Endodermal cell (in vitro differentiated cells): ENCODE measurements around the gene INCENP. TPM values are rescaled to one million over a fixed set of nuclear protein-coding genes. Genes with fewer than 3 reads are reported as not detected.

ENCODE experiments used
- DNase-seq: peaks from one replicate; pipeline ENCODE4 v3.0.0-alpha.2; 2017
- H3K27ac ChIP-seq: 2 replicates; pipeline ENCODE4 v1.5.1; 2013; ENCODE audit warnings: mild to moderate bottlenecking, low read depth, low read length, moderate library complexity
- H3K27me3 ChIP-seq: 2 replicates; pipeline ENCODE4 v1.6.1; 2013; ENCODE audit warnings: mild to moderate bottlenecking, low read length, moderate library complexity; ENCODE audit not compliant: insufficient read depth, control insufficient read depth, poor library complexity, severe bottlenecking
- H3K36me3 ChIP-seq: 2 replicates; pipeline ENCODE4 v1.7.0; 2013; ENCODE audit warnings: mild to moderate bottlenecking, low read length, moderate library complexity; ENCODE audit not compliant: control insufficient read depth, insufficient read depth
- H3K4me1 ChIP-seq: one replicate; pipeline ENCODE4 v1.7.0; 2013; ENCODE audit warnings: low read length; ENCODE audit not compliant: control insufficient read depth, insufficient read depth
- H3K4me3 ChIP-seq: 2 replicates; pipeline ENCODE4 v1.5.1; 2013; ENCODE audit warnings: mild to moderate bottlenecking, low read length, moderate library complexity
- H3K9ac ChIP-seq: 2 replicates; pipeline ENCODE4 v1.6.1; 2013; ENCODE audit warnings: mild to moderate bottlenecking, low read length, moderate library complexity; ENCODE audit not compliant: poor library complexity, severe bottlenecking; ENCODE audit errors: extremely low read depth
- H3K9me3 ChIP-seq: 2 replicates; pipeline ENCODE4 v1.6.1; 2013; ENCODE audit warnings: mild to moderate bottlenecking, low read length, moderate library complexity; ENCODE audit not compliant: control insufficient read depth
- H3K27ac Mint-ChIP-seq: 2 replicates; pipeline ENCODE4 v1.8.0; 2020; ENCODE audit warnings: mixed read lengths
- H3K27me3 Mint-ChIP-seq: 2 replicates; pipeline ENCODE4 v1.8.0; 2021; ENCODE audit warnings: mild to moderate bottlenecking, mixed read lengths; ENCODE audit not compliant: insufficient read depth
- H3K36me3 Mint-ChIP-seq: 2 replicates; pipeline ENCODE4 v1.8.0; 2020; ENCODE audit warnings: low read depth, mixed read lengths
- H3K4me1 Mint-ChIP-seq: 2 replicates; pipeline ENCODE4 v1.8.0; 2020; ENCODE audit warnings: mixed read lengths
- H3K4me3 Mint-ChIP-seq: 2 replicates; pipeline ENCODE4 v1.8.0; 2020; ENCODE audit warnings: mild to moderate bottlenecking, moderate library complexity, mixed read lengths
- H3K9me3 Mint-ChIP-seq: 2 replicates; pipeline ENCODE4 v1.8.0; 2020; ENCODE audit warnings: mild to moderate bottlenecking, mixed read lengths
- CTCF ChIP-seq: fragments of 200-600 bp; sonication (generic); conservative IDR thresholded peaks from 2 replicates; pipeline ENCODE4 v1.5.0; 2021; ENCODE audit warnings: antibody characterized with exemption, mild to moderate bottlenecking
- WGBS, 2 experiments: methylation state at CpG; one replicate each; pipeline versions ENCODE4 v1.1.5 to v1.1.7; 2013; ENCODE audit warnings: missing lambda C conversion rate in 2 of 2, mixed read lengths in 1 of 2; ENCODE audit not compliant: insufficient coverage in 1 of 2, insufficient read length in 1 of 2; 5-methylcytosine and 5-hydroxymethylcytosine counted together
- total RNA-seq, 2 donors: library from RNA; stranded (reverse); fragmentation: NEBNext Ultra II Directional in 1 of 2; extraction: Animal tissue kit (Norgen Biotek cat#: 25700) in 1 of 2; gene quantifications; 2 replicates in 1 of 2; 3 replicates in 1 of 2; pipeline ENCODE4 v1.2.1, GENCODE V29; 2021

INCENP gene
- total RNA-seq, 2 donors from 2014 or later = 58.1 to 115 TPM

- H3K9me3 ChIP-seq = no peaks in the 10 kb centered on the region
- Mint-ChIP-seq H3K36me3 (no peaks in the 10 kb centered on the region), H3K4me3 (no peak overlapping the region), H3K27ac (no peak overlapping the region), H3K27me3 (peaks cover 3% of the 10 kb centered on the region), H3K9me3 (no peaks in the 10 kb centered on the region), H3K4me1 (no peaks in the 10 kb centered on the region)
- H3K36me3 ChIP-seq = no peaks in the 10 kb centered on the region
- H3K4me1 ChIP-seq = no peaks in the 10 kb centered on the region
- H3K27me3 ChIP-seq = peaks cover 12% of the 10 kb centered on the region
- no peak for TF ChIP-seq CTCF
- 85 to 88% methylated on average over 2 of the region's 2 CpGs for WGBS, 2 experiments
- no peak overlapping the region for H3K9ac ChIP-seq
- no peak overlapping the region for H3K27ac ChIP-seq
- no peak for DNase-seq
- no peak overlapping the region for H3K4me3 ChIP-seq
These were observed 57.3 kb downstream of the INCENP start for GRCh38 chr11:62181097-62181496.

GRCh38 chr11:62182147-62182891, 58.5 kb downstream of the INCENP start:
- Mint-ChIP-seq H3K27ac (no peak overlapping the region), H3K36me3 (no peaks in the 10 kb centered on the region), H3K4me1 (no peaks in the 10 kb centered on the region), H3K4me3 (no peak overlapping the region), H3K9me3 (no peaks in the 10 kb centered on the region), H3K27me3 (peaks cover 3% of the 10 kb centered on the region)
- H3K4me3 ChIP-seq = no peak overlapping the region
- H3K27ac ChIP-seq = no peak overlapping the region
- H3K9me3 ChIP-seq = no peaks in the 10 kb centered on the region
- DNase-seq = no peak
- 81 to 90% methylated on average over 6 to 8 of the region's 8 CpGs for WGBS, 2 experiments
- peaks cover 12% of the 10 kb centered on the region for H3K27me3 ChIP-seq
- no peaks in the 10 kb centered on the region for H3K4me1 ChIP-seq
- no peak overlapping the region for H3K9ac ChIP-seq
- no peak for TF ChIP-seq CTCF
- H3K36me3 ChIP-seq = no peaks in the 10 kb centered on the region

- DNase-seq = peak; percentile 47
- Histone ChIP-seq H3K9ac (no peak overlapping the region), H3K27me3 (peaks cover 2% of the 10 kb centered on the region), H3K4me1 (no peaks in the 10 kb centered on the region), H3K36me3 (no peaks in the 10 kb centered on the region), H3K9me3 (no peaks in the 10 kb centered on the region), H3K27ac (no peak overlapping the region), H3K4me3 (no peak overlapping the region)
- no peak overlapping the region for H3K4me3 Mint-ChIP-seq
- peaks cover 7% of the 10 kb centered on the region for H3K27me3 Mint-ChIP-seq
- TF ChIP-seq CTCF = no peak
- H3K36me3 Mint-ChIP-seq = no peaks in the 10 kb centered on the region
- no peak overlapping the region for H3K27ac Mint-ChIP-seq
- WGBS, 2 experiments = 85% methylated on average over 2 of the region's 2 CpGs; no CpG with 5 or more reads in 1 of the 2 experiments
- no peaks in the 10 kb centered on the region for H3K4me1 Mint-ChIP-seq
- H3K9me3 Mint-ChIP-seq = no peaks in the 10 kb centered on the region
These were observed 62.4 kb downstream of the INCENP start for GRCh38 chr11:62186195-62186594.
